Measurements from ENCODE around the gene RTN4.
A peak's percentile ranks its signal among the peaks of the same experiment; 100 is the strongest.

RTN4 gene

GRCh38 chr2:55035716-55036115 lies 14.5 kb downstream of the RTN4 start:
- no peak for DNase-seq

DNA sequence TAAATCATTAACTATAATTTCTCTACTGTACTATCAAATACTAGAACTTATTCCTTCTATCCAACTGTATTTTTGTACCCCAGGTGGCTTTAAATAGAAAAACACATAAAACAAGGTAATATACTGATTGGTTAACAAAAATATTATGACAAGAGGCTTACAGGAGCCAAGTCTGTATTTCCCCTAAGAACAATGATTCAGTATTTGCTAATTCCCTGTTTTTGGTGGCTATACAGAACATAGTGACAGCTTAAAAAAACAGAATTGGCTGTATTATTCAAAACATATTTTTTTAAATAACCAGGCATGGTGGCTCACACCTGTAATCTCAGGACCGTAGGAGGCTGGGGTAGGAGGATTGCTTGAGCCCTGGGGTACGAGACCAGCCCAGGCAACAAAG lies 16.3 kb downstream of the RTN4 start:
- DNase-seq, result no peak

DNA sequence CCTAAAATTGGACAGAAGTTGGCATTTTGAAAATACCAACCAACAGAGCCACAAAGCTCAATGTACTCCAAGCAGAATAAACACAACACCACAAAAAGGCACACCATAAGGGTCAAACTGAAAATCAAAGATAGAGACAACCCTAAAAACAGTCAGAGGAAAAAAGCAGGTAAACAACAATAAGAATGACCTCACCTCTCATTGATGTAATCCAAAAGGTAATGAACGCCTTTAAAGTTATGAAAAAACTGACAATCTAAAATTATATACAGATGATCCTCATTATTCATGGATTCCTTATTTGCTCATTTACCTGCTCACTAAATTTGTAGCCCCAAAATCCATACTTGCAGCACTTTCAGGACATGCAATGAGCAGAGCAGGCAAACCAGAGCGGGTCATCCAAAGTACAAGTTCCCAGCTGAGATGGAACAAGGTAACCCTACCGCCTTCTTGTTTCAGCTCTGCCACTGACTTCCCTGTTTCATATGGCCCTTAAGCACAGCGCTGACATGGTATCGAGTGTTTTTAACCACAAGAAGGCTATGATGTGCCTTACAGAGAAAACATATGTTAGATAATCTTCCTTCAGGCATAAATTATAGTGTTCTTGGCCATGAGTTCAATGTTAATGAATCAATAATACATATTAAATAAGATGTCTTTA lies 17.0 kb downstream of the RTN4 start:
- DNase-seq, result peak in 1 of 2 donors; percentile 16

DNA sequence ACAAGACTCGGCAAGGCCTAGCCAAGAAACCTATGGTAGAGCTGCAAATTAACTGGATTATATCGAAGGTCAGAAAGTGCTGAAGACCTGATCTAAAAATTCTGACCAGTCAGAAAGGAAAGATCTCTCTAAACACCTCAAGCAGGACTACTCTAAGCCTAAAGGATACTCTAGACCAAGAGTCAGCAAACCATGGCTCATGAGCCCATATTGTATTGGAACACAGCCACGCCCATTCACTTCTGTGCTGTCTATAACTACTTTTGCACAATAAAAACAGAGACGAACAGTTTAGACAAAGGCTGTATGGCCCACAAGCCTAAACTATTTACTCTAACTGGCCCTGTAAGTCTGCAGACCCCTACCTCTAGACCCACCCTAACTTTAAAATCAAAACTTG lies 18.7 kb downstream of the RTN4 start:
- no peak for DNase-seq

GRCh38 chr2:55030766-55031165 lies 19.5 kb downstream of the RTN4 start:
- no peak for DNase-seq

DNA sequence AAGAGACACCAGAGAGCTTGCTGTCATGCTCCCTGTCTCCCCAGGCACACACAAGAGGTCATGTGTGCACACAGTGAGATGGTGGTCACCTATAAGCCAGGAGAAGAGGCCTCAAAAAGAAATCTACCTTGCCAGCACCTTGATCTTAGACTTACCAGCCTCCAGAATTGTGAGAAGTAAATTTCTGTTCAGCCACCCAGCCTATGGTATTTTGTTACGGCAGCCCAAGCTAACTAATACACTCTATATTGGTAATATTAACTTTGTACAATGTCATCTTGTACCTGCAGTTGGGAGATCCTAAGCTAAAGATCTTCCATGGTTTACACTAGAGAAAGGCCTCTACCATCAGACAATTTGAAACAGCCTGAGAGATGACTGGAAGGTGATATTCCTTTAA lies 21.2 kb downstream of the RTN4 start:
- no peak for DNase-seq

GRCh38 chr2:55027226-55027625 lies 23.0 kb downstream of the RTN4 start:
- DNase-seq, result no peak

- DNase-seq, result peak in 1 of 2 donors; percentile 52
Observed at GRCh38 chr2:55026202-55026601, 24.0 kb downstream of the RTN4 start.

GRCh38 chr2:55025627-55026026 lies 24.6 kb downstream of the RTN4 start:
- DNase-seq, result no peak

GRCh38 chr2:55025082-55025481 lies 25.2 kb downstream of the RTN4 start:
- DNase-seq, result no peak

DNA sequence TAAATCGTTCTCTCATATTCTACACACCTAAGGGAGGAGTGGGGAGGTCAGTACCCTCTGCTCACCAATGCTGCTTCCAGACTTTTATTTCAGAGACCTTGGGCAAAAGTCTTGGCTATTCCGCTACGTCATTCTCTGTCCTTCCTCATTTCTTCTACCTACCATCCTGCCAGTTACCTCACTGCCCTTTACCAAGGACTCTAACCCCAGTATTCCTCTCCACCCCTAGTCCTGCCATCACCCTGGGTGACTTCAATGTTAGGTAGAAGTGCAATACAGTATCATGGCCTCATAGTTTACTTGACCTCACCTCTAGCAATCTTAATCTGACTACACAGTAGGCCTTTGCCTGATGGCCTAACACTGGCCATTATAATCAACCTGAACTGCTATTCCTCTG lies 27.8 kb downstream of the RTN4 start:
- no peak for DNase-seq

DNA sequence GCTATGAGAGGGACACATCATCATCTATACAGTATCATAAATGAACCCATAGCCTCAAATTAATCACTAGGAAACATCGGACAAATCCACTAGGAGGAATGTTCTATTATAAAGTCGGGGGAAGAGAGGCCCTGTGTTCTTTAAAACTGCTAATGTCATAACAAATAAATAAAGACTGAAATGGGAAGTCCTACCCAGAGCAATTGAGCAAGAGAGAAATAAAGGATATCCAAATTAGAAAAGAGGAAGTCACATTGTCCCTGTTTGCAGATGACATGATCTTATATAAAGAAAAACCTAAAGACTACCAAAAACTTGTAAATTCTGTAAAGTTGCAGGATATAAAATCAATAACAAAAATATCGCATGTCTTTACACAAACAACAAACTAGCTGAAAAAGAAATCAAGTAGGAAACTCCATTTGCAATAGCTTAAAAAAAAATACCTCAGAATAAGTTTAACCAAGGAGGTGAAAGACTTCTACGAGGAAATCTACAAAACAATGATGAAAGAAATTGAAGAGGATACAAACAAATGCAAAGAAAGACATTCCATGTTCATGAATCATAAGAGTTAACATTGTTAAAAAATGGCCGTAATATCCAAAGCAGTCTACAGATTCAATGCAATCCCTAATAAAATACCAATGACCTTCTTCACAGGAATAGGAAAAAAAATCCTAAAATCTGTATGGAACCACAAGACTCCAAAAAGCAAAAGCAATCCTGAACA lies 30.6 kb downstream of the RTN4 start:
- peak in 1 of 2 donors; percentile 91 for DNase-seq

GRCh38 chr2:55018619-55019018 lies 31.6 kb downstream of the RTN4 start:
- DNase-seq, result no peak

DNA sequence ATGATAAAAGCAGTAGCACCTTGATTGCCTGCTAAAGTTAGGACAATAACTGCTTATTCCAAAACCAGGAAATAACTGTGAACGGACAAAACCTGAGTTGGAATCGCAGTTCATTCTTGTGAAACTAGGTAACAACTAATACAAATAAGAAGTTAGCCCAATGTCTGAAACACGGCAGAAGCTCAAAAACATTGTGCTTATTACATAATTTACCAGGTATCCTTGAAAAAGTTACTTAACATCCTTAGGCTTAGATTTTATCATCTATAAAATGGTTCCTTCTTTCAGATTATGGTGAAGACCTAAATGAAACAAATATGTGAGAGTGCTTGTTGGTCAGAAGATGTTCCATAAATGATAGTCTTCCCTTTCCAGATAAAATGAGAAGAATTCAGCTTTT lies 32.4 kb downstream of the RTN4 start:
- DNase-seq, result no peak

DNA sequence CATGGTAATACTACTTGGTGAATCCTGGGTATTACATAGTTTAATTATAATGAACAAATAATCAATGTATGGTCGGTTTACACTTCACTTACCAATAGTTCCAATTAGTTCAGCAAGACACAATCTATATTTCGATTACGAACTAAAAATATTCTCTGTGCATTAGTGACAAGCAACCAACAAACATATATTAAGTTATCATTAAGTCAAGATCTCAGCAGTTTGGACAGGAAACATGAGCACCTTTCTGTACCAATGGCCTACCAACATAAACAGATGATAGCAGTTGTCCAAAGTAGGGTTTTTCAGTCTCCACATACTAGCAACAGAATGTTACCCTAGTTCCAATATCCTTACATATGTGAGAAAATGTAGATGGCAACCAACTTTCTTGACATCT lies 32.8 kb downstream of the RTN4 start:
- no peak for DNase-seq

DNA sequence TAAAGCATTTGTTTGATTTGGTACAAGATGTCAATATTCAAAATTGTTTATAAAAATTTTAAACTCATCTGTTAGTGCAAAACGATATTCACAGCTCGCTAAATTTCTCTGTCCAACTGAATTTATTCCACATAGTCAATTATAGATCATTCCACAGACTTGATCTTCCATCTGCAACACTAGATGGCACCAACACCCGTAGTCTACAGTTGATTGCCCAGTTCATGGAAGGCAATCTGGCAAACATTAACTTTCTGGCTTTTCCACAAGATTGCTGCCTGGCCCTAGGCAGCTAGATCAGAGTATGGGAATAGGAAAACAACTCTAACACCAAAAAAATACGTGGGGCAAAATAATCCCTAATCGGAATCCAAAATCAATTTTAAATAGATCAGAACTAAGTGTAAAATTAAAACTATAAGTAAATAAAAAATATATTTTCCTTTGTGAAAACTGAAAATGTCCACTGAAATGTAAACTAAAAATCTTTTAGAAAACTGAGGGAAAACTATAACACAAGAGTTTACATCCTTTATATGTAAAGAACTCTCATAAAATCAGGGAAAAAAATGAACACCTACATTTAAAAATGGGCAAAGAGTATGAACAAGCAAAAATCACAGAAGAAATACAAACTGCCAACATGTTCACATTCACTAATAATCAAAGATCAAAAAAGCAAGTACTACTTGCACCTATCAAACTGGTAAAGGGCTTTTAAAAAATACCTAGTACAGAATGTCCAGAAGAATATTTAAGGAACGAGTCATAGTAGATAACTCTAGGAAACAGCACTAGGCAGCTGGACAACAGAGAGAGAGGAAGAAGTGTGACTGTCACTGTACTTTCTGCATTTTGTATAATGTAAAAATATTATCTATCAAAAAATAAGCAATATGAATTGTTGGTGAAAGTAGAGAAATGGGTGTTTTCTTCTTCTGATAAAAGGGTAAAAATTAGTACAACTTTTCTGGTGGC lies 35.0 kb downstream of the RTN4 start:
- peak in 1 of 2 donors; percentile 37 for DNase-seq

DNA sequence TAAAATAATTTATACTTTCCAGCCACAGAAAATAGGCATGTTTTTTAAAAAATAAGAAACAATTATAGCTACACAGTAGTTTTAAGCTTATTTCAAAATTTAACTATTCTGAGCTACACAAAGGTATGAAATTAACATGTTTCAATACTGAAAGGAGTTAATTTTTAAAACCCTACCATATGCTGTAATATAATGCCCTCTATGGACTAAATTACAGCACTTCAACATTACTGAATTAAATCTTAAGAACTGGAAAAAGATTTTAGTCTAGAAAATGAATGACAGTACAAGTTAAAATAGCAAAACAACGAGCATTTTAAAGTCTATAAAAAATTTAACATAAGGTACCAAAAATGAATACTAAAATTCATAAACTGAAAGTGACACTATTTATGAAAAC lies 36.3 kb downstream of the RTN4 start:
- DNase-seq, result no peak

- DNase-seq, result no peak
Observed at GRCh38 chr2:55012672-55013484, 37.4 kb downstream of the RTN4 start.

DNA sequence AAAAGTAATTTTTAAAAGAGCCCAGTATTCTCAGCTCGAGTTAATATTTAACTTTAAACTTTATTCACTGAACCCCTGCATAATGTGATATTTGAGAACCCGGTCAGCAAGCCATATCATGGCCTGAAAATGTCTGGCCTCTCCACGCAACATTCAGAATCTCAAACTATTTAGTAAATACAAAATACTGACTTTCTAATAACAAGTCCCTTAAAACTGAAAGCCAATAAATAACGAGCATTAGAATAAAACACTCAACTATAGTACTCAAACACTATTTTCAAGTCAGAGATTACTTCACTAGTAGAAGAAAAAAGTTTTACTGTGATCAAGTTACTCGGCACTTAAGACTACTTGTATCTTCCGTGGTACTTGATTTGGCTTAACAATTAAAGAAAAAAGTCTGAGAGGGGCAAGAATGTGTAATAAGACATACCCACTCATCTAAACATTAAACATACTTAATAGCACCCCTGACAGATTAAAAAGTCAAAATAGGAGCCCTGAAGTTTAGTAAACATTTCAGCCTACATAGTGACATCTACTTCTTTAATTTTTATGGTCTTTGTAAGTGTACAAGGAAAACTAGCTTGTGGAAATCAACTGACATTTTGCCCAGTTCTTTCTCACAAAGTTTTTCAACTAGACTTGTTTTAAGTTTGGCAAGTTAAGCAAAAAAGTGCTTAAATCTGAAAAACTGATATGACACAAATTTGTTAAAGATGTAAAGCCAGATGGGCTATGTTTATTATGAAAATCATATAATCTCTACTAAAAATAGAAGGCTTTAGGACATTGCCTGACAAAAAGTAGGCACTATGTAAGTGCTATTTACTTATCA lies 38.2 kb downstream of the RTN4 start:
- DNase-seq, result no peak

DNA sequence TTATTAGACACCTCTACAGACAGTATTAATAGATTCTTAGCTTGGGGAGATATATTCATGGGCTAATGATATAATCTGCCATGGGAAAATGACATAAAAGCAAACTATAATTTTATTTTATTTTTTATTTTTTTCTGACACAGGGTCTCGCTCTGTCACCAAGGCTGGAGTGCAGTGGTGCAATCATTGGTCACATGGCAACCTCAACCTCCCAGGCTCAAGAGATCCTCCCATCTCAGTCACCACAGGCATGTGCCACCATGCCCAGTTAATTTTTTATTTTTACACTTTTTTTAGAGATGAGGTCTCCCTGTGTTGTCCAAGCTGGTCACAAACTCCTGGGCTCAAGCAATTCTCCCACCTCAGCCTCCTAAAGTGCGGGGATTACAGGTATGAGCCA lies 39.3 kb downstream of the RTN4 start:
- no peak for DNase-seq

GRCh38 chr2:55010149-55010591 lies 40.1 kb downstream of the RTN4 start:
- peak in 1 of 2 donors; percentile 50 for DNase-seq
